ENCODE results near the gene RNF135. TPM values are rescaled to one million over a fixed set of nuclear protein-coding genes. Genes with fewer than 3 reads are reported as not detected.

RNF135 gene, protein sequence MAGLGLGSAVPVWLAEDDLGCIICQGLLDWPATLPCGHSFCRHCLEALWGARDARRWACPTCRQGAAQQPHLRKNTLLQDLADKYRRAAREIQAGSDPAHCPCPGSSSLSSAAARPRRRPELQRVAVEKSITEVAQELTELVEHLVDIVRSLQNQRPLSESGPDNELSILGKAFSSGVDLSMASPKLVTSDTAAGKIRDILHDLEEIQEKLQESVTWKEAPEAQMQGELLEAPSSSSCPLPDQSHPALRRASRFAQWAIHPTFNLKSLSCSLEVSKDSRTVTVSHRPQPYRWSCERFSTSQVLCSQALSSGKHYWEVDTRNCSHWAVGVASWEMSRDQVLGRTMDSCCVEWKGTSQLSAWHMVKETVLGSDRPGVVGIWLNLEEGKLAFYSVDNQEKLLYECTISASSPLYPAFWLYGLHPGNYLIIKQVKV
- 12.8 and 18.5 TPM in 2 replicates for total RNA-seq

DNA sequence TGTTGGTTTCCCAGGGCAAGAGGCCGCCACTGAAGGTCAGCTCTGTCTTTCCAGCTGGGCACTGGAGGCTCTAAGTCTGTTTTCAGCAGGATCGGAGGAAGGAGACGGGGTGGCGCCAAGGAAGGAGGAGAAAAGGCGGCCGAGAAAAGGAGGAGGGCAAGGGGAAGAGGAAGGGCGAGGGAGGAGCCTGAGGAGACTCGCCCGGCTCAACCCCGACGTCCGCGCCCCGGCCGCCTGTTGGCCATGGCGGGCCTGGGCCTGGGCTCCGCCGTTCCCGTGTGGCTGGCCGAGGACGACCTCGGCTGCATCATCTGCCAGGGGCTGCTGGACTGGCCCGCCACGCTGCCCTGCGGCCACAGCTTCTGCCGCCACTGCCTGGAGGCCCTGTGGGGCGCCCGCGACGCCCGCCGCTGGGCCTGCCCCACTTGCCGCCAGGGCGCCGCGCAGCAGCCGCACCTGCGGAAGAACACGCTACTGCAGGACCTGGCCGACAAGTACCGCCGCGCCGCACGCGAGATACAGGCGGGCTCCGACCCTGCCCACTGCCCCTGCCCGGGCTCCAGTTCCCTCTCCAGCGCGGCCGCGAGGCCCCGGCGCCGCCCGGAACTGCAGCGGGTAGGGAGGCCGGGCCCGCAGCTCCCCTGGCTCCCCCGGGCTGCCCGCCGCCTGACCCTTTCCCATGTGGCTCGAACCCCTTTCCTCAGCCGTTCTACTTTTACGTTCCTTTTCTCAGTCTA is at the start of gene RNF135:
TSS of gene RNF135 (plus strand) at position 209 of the 737 bp plus-strand sequence. CDS start at position 244, 35 bp downstream.

DNA sequence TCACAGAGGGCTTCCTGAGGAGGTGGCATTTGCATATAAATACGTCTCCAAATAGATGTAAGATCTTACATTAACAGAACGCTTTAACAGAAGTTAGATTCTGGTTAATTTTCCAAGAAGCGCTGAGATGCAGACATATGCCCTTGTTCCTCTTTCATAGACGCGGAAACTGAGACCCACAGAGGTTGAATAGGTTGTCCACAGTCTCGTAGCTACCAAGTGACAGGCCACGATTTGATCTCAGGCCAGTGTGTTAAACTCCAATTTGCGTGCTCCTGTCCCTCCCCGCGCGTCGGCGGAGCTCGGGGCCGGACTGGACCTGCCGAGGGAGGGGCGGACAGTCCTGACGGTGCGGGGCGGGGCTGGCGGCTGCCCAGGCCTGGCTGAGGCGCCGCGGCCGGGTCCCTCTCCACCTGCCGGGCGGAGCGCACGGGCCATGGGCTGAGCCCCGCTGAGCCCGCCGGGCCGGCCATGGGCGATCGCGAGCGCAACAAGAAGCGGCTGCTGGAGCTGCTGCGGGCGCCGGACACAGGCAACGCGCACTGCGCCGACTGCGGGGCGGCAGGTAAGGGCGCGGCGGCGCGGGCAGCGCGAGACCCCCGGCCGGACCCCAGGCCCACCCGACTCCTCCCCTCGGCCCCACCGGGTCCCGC is 49.2 kb upstream of the RNF135 start, which contains the start of gene ADAP2:
TSS of gene ADAP2 (plus strand) at position 402 of the 653 bp plus-strand sequence. CDS start at position 472, 70 bp downstream.

Other genes starting within 250 kb of the RNF135 start
- 22.6 and 26.7 TPM in 2 replicates for gene CRLF3, start 146.3 kb upstream of the RNF135 start, total RNA-seq
- gene ATAD5, start 139.1 kb upstream of the RNF135 start, total RNA-seq: 0.43 and 0.96 TPM in 2 replicates
- gene TEFM, start 64.8 kb upstream of the RNF135 start, total RNA-seq: 5.5 and 7.2 TPM in 2 replicates
- gene ADAP2, start 49.1 kb upstream of the RNF135 start, total RNA-seq: 1.3 and 6.3 TPM in 2 replicates
- gene NF1, start 123.9 kb downstream of the RNF135 start, total RNA-seq: 36.1 and 50.7 TPM in 2 replicates

Measured in tracheal epithelial cell (primary cell).